Endothelial cell of umbilical vein (primary cell): Measurements from ENCODE around the gene CCDC120. TPM values are rescaled to one million over a fixed set of nuclear protein-coding genes. Genes with fewer than 3 reads are reported as not detected.

Source experiments
- BruUV-seq: library from RNA; stranded (reverse); fragments of 400-500 nt; replicated peaks from 2 replicates; lab custom pipeline; 2021; lab: Mats Ljungman, UMichigan
- CTCF ChIA-PET: fragments of 300-600, 350-600 bp; sonication (Branson Sonifier 250); formaldehyde crosslinking; loops from one replicate; lab custom pipeline; 2021; ENCODE audit warnings: antibody characterized with exemption, inconsistent platforms; lab: Charles Lee
- POLR2A ChIA-PET: fragments of 300-600, 350-600 bp; sonication (Branson Sonifier 250); formaldehyde crosslinking; loops from one replicate; lab custom pipeline; 2021; ENCODE audit warnings: antibody characterized with exemption, inconsistent platforms; lab: Charles Lee
- DNase-seq: peaks from one replicate; pipeline ENCODE4 v3.0.0-alpha.2; 2011; ENCODE audit warnings: low read depth, low spot score
- FAIRE-seq: peaks from 2 replicates; lab custom pipeline; 2011; peaks lifted over from hg19 to GRCh38; lab: Jason Lieb, UNC
- H2AFZ ChIP-seq: 2 replicates; pipeline ENCODE4 v1.6.0; 2012; ENCODE audit warnings: low read depth, low read length, control low read depth, inconsistent platforms
- H3K27ac ChIP-seq: 2 replicates; pipeline ENCODE4 v1.5.1; 2011; ENCODE audit warnings: low read depth, mild to moderate bottlenecking, control low read depth, low read length, moderate library complexity; ENCODE audit not compliant: insufficient read depth
- H3K27me3 ChIP-seq, 2 experiments: 2 replicates each; pipeline versions ENCODE4 v1.6.0 to v1.6.1; 2011; ENCODE audit warnings: low read length in 2 of 2, mixed read lengths in 1 of 2; ENCODE audit not compliant: control insufficient read depth in 2 of 2, insufficient read depth in 2 of 2
- H3K36me3 ChIP-seq, 2 experiments: 2 replicates in 1 of 2; 3 replicates in 1 of 2; pipeline ENCODE4 v1.5.1; 2011; ENCODE audit warnings: low read length in 2 of 2, mild to moderate bottlenecking in 1 of 2, moderate library complexity in 1 of 2; ENCODE audit not compliant: control insufficient read depth in 2 of 2, insufficient read depth in 2 of 2; ENCODE audit errors: extremely low read depth in 1 of 2
- H3K4me1 ChIP-seq: 3 replicates; pipeline ENCODE4 v1.5.1; 2011; ENCODE audit warnings: mild to moderate bottlenecking, low read length; ENCODE audit not compliant: control insufficient read depth, insufficient read depth; ENCODE audit errors: extremely low read depth
- H3K4me2 ChIP-seq: 2 replicates; pipeline ENCODE4 v1.6.1; 2011; ENCODE audit warnings: low read length, control low read depth, mixed read lengths; ENCODE audit not compliant: insufficient read depth
- H3K4me3 ChIP-seq, 3 experiments: fragments of 200-600 bp in 1 of 3; sonication (generic), shearing (Covaris generic) in 1 of 3; replicated peaks in 1 of 3; 2 replicates each; pipeline ENCODE4 v1.5.1; 2011 to 2016; ENCODE audit warnings: control low read depth in 3 of 3, low read length in 3 of 3, mild to moderate bottlenecking in 2 of 3, inconsistent platforms in 1 of 3, low read depth in 1 of 3, moderate library complexity in 1 of 3; ENCODE audit not compliant: insufficient read depth in 1 of 3
- H3K79me2 ChIP-seq: 2 replicates; pipeline ENCODE4 v1.6.0; 2012; ENCODE audit warnings: low read length, inconsistent platforms; ENCODE audit not compliant: control insufficient read depth, insufficient read depth
- H3K9ac ChIP-seq: replicated peaks from 2 replicates; pipeline ENCODE3; 2011; ENCODE audit warnings: low read length, control low read depth; ENCODE audit not compliant: insufficient read depth; ENCODE audit errors: extremely low read depth
- H3K9me1 ChIP-seq: replicated peaks from 3 replicates; pipeline ENCODE4 v1.6.0; 2011; ENCODE audit warnings: mild to moderate bottlenecking, low read length; ENCODE audit not compliant: control insufficient read depth, insufficient read depth; ENCODE audit errors: extremely low read depth
- H3K9me3 ChIP-seq: replicated peaks from 2 replicates; pipeline ENCODE4 v1.5.1; 2012; ENCODE audit warnings: low read length, inconsistent platforms; ENCODE audit not compliant: control insufficient read depth, insufficient read depth
- H4K20me1 ChIP-seq: replicated peaks from 2 replicates; pipeline ENCODE3; 2011; ENCODE audit warnings: mild to moderate bottlenecking, low read length; ENCODE audit not compliant: control insufficient read depth, insufficient read depth; ENCODE audit errors: extremely low read depth
- EZH2 ChIP-seq: IDR thresholded peaks from 2 replicates; pipeline ENCODE4 v1.6.1; 2012; ENCODE audit warnings: borderline replicate concordance, low read depth, mild to moderate bottlenecking, moderate library complexity, low read length, inconsistent platforms; ENCODE audit not compliant: severe bottlenecking
- FOS ChIP-seq: IDR thresholded peaks from 2 replicates; pipeline ENCODE4 v1.6.1; 2011; ENCODE audit warnings: mild to moderate bottlenecking, low read length, moderate library complexity, borderline replicate concordance; ENCODE audit not compliant: insufficient read depth
- GATA2 ChIP-seq: IDR thresholded peaks from 2 replicates; pipeline ENCODE4 v1.7.0; 2011; ENCODE audit warnings: low read depth, mild to moderate bottlenecking, moderate library complexity, mixed read lengths, low read length; ENCODE audit not compliant: insufficient read length, insufficient read depth
- JUN ChIP-seq: IDR thresholded peaks from 2 replicates; pipeline ENCODE4 v1.6.1; 2011; ENCODE audit warnings: borderline replicate concordance, low read depth; ENCODE audit not compliant: insufficient read length, insufficient read depth
- MYC ChIP-seq: IDR thresholded peaks from one replicate; pipeline ENCODE4 v1.6.1; 2011; ENCODE audit warnings: mild to moderate bottlenecking, low read depth, low read length
- POLR2A ChIP-seq: IDR thresholded peaks from 2 replicates; pipeline ENCODE4 v1.6.1; 2012; ENCODE audit warnings: low read depth, mild to moderate bottlenecking, control low read depth, low read length
- POLR2AphosphoS5 ChIP-seq: IDR thresholded peaks from 2 replicates; pipeline ENCODE4 v1.6.1; 2012; ENCODE audit warnings: low read depth, mild to moderate bottlenecking, control low read depth, low read length, moderate library complexity; ENCODE audit not compliant: insufficient read depth
- dilution Hi-C: fragments of 300-500 bp; cut with MboI; formaldehyde crosslinking; loops from one replicate; pipeline ENCODE4 v1.15.0; 2019; ENCODE audit warnings: low sequenced_read_pairs; ENCODE audit not compliant: extremely low pct_ligation_motif_present
- intact Hi-C: fragments of 100-400 bp; cut with micrococcal nuclease; formaldehyde crosslinking; loops from one replicate; pipeline ENCODE4 v1.10.0; 2022
- polyA plus RNA-seq, 4 experiments: library from polyadenylated mRNA; depleted of rRNA in 3 of 4; stranded (reverse) in 3 of 4; unstranded in 1 of 4; fragments of >200 nt; gene quantifications; 2 replicates each; pipeline versions ENCODE4 v1.2.1 to v1.2.3, GENCODE V29; 2011 to 2012; ENCODE audit warnings: missing spikeins in 1 of 4
- total RNA-seq: library from RNA; stranded (reverse); gene quantifications from 2 replicates; pipeline ENCODE4 v1.2.3, GENCODE V29; 2021
- TF ChIP-seq, protein P1 (sequence below): IDR thresholded peaks from 2 replicates; pipeline ENCODE4 v1.6.1; 2011; ENCODE audit not compliant: insufficient read depth, insufficient read length
- TF ChIP-seq, protein P2 (sequence below), 2 donors: IDR thresholded peaks; 1 replicate in 1 of 2; 2 replicates in 1 of 2; pipeline ENCODE4 v1.5.1; 2011; ENCODE audit warnings: low read length in 2 of 2, mild to moderate bottlenecking in 2 of 2, moderate library complexity in 2 of 2, control low read depth in 1 of 2, inconsistent platforms in 1 of 2, low read depth in 1 of 2; ENCODE audit not compliant: insufficient read depth in 1 of 2; ENCODE audit errors: extremely low read depth in 1 of 2

CCDC120 gene
- total and polyA plus RNA-seq, 2 donors (not counting 3 experiments of a cell fraction or from before 2014, with no cell fraction given), result 2.8 to 5.7 TPM

DNA sequence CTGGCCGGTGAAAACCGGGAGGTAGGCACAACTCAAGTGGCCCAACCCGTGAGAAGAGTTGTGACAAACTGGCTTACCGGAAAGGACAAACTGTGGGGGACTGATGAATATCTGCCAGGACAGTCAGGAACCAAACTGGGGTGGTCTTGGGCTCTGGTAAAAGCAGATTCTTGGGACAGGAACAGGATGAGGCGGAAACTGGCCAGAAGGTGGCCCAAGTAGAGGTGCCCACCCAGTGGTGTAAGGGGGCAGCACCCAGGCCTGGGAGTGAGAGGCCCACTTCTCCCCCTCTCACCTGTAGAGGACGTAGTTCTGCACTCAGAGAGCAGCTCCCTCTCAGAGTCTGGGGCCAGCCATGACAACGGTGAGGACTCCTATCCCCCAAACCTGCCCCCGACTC, 5.9 kb downstream of the CCDC120 start:
- no peak for TF ChIP-seq MYC
- no peak for TF ChIP-seq POLR2A
- TF ChIP-seq EZH2, result no peak
- no peak for TF ChIP-seq FOS
- TF ChIP-seq, protein P1, sequence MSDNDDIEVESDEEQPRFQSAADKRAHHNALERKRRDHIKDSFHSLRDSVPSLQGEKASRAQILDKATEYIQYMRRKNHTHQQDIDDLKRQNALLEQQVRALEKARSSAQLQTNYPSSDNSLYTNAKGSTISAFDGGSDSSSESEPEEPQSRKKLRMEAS, result no peak
- no peak for TF ChIP-seq JUN
- TF ChIP-seq GATA2, result no peak
- TF ChIP-seq, protein P2, sequence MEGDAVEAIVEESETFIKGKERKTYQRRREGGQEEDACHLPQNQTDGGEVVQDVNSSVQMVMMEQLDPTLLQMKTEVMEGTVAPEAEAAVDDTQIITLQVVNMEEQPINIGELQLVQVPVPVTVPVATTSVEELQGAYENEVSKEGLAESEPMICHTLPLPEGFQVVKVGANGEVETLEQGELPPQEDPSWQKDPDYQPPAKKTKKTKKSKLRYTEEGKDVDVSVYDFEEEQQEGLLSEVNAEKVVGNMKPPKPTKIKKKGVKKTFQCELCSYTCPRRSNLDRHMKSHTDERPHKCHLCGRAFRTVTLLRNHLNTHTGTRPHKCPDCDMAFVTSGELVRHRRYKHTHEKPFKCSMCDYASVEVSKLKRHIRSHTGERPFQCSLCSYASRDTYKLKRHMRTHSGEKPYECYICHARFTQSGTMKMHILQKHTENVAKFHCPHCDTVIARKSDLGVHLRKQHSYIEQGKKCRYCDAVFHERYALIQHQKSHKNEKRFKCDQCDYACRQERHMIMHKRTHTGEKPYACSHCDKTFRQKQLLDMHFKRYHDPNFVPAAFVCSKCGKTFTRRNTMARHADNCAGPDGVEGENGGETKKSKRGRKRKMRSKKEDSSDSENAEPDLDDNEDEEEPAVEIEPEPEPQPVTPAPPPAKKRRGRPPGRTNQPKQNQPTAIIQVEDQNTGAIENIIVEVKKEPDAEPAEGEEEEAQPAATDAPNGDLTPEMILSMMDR (IDR thresholded peaks at IDR 0.05; ENCODE audit: extremely low read depth in 1 of 2, insufficient read depth in 1 of 2, low read depth in 1 of 2, low read length in 2 of 2), result no peak
- TF ChIP-seq POLR2AphosphoS5, result no peak
- DNase-seq, result no peak
- Histone ChIP-seq H3K4me2 (no peak overlapping the region), H3K27ac (no peak overlapping the region), H4K20me1 (no peaks in the 10 kb centered on the region), H2AFZ (no peak overlapping the region), H3K9me1 (no peaks in the 10 kb centered on the region), H3K4me1 (peaks cover 3% of the 10 kb centered on the region), H3K36me3 (peaks cover 0 to 2% of the 10 kb centered on the region in 2 experiments), H3K9me3 (no peaks in the 10 kb centered on the region), H3K79me2 (no peaks in the 10 kb centered on the region), H3K9ac (no peak overlapping the region), H3K4me3 (no peak overlapping the region), H3K27me3 (no peaks in the 10 kb centered on the region)
- intact Hi-C loops, result no loop called here
- BruUV-seq, result no TSS peak
- no peak for FAIRE-seq
- CTCF ChIA-PET, result no interaction called here
- POLR2A ChIA-PET, result no interaction called here
- dilution Hi-C loops, result no loop called here
